Stimulated activated CD4-positive, alpha-beta T cell treated with anti-CD3 and anti-CD28 coated beads, Interleukin-2, amount 100 ng/mL, for 24 hours (primary cell): Measurements from ENCODE around the gene DAZL.
A peak's percentile ranks its signal among the peaks of the same experiment; 100 is the strongest.

Experiments used
- DNase-seq, 2 donors: peaks; one replicate each; pipeline ENCODE4 v3.0.0-alpha.2; 2020

Gene DAZL

GRCh38 chr3:16589867-16590624, 15.2 kb downstream of the DAZL start:
- no peak for DNase-seq

DNA sequence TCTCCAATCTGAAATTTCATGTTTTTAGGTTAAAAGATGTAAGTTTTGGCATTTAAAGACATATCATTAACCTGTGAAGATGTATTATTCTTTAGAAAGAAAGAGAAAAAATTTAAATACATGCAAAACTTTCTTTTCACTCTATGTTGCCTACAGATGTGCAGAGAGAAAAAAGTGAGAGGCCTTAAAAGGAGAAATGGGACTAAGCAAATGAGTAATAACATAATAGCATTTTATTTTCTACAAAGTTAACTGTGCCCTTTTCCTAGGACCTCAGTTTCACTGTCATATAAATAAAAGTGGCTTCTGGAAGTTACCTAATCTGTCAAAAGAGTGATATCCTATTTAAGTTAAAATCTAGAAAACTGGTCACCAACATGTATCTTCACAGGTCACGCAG, 16.1 kb downstream of the DAZL start:
- DNase-seq = no peak

DNA sequence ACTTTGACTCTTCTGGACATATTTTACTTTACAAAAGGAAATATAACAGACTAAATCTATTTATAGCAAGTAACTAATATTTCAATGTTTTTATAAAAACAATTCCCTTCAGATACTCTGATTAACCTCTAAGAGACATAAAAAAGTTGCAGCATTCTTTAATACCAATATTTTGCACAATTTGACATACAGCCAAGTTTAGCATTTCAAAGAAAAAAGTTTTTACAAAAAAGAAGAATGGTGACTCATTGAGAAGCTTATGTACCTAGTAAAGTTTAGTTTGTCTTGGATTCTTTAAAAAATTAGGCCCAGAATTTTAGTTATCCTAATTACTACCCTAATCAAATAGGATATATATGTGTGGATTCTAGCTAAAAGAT, 17.6 kb downstream of the DAZL start:
- DNase-seq = no peak

DNA sequence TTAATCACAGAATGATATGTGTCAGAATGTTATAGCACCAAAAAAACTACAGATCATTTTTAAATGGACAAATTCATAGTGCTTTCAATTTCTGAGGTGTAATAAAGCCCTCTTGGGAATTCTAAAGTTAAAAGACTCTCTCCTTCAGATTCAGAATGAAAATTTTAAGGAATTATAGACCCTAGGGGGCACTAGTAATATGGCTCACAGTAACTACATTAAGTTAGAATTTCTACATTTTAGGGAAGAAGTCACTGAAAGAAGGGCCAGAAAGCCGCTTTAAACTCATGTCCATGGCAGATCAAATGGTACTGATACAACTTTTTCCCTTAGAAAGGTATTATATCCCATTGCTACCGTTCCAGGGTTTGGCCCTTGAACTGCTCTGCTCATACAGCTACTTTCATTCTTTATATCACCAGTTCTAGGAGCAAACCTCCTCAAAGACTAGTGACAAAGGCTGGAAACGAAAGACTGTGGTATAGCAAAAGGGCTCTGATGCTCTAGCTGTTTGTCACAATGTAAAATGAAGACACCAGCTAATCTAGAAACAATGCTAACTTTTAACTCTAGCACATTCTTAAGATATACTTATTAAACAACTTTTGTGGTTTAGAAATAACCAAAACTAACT, 18.1 kb downstream of the DAZL start:
- no peak for DNase-seq

DNA sequence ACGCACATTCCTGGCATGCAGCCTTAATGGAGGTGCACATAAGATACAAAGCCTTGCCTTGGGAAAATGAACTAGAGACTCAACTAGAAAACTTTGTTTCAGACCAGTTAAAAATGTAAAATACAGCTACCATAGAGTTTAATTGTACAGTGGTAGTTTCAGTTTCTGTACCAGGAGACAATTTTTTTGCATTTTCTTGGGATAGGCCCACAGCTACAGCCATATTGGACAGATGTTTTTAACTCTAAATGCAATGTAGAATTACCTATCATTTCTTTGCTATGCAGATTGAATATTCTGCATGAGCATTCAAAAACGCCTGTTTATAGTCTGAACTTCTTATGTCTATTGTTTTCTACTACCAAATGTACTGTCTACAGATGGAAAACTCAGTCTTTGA, 20.3 kb downstream of the DAZL start:
- DNase-seq = no peak

- DNase-seq = no peak
Observed at GRCh38 chr3:16583551-16583950, 21.7 kb downstream of the DAZL start.

DNA sequence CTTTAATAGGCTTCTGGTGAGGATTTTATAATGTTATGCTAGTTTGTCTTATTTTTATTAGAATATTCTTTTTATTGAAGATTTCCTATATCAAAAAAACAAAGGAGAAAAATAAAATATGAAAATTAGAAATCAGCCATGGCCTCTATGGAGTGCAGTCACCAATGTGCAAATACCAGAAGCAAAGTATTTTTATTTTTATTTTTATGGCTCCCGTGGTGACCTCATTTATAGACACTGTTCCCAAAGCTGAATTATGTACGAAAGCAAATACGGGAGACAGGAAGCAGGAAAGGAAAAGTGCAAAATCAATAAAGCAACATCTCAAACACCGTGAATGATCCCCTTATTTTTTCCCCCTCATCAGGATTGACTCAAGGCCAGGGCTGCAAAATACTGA, 35.1 kb downstream of the DAZL start:
- no peak for DNase-seq

- no peak for DNase-seq
Observed at GRCh38 chr3:16568532-16568931, 36.7 kb downstream of the DAZL start.

- DNase-seq = no peak
Observed at GRCh38 chr3:16568115-16568514, 37.1 kb downstream of the DAZL start.

DNA sequence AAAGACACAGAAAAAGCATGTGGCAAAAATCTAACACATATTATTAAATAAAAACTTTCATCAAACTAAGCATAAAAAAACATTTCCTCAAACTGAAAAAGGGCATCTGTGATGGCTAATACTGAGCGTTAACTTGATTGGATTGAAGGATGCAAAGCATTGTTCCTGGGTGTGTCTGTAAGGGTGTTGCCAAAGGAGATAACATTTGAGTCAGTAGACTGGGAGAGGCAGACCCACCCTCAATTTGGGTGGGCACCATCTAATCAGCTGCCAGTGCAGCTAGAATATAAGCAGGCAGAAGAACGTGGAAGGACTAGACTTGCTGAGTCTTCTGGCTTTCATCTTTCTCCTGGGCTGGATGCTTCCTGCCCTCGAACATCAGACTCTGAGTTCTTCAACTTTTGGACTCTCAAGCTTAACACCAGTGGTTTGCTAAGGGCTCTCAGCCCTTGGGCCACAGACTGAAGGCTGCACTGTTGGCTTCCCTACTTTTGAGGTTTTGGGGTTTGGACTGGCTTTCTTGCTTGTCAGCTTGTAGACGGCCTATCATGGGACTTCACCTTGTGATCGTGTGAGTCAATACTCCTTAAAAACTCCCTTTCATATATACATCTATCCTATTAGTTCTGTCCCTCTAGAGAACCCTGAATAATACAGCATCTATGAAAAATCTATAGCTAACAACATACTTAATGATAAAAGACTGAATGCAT, 45.4 kb downstream of the DAZL start:
- no peak for DNase-seq

DNA sequence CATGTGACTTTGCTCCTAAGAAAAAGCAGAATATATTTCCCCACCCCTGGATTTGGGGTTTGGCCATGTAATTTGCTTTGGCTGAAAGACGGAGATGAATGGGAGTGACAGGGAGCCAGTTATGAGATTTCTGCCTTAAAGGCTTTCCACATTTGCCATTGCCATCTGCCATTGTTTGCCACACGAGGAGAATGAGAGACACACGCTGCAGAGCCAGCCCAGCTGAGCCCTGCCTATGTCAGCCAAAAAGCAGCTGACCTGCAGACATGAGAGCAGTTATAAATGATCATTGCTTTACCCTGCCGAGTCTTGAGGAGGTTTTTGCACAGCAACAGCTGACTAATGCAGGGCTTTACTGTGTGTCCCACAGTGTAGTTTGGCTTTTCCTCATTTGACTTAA, 51.1 kb downstream of the DAZL start:
- no peak for DNase-seq

- no peak for DNase-seq
Observed at GRCh38 chr3:16552757-16553156, 52.5 kb downstream of the DAZL start.

GRCh38 chr3:16551342-16551976, 53.8 kb downstream of the DAZL start:
- DNase-seq = no peak

DNA sequence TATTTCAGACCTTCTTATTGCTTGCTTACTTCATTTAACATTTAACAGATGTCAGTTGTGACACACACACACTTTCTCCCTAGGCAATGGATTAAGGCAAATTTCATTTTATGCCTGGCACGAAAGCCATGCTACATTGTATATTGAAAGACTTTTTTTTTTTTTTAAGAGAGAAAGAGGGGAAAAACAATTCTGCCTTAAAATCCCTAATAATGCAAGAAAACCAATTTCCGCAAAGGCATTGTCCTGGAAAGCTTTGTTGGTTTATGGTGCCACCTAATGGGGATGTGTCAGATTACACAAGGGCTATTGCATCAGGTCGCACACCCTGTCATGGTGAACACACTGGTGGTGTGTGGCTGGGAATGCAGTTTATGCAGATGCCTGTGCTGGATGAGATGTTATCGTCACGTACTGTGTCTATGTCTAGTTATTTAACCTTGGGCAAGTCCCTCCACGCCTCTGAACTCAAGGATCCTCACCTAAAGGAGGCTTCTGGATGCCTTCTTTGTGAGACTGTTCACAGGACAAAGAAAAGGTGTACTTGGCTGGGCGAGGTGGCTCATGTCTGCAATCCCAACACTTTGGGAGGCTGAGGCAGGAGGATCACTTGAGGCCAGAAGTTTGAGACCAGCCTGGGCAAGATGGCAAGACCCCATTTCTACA, 54.4 kb downstream of the DAZL start:
- DNase-seq = peak; percentile 66 to 83

- no peak for DNase-seq
Observed at GRCh38 chr3:16550305-16550675, 54.9 kb downstream of the DAZL start.

DNA sequence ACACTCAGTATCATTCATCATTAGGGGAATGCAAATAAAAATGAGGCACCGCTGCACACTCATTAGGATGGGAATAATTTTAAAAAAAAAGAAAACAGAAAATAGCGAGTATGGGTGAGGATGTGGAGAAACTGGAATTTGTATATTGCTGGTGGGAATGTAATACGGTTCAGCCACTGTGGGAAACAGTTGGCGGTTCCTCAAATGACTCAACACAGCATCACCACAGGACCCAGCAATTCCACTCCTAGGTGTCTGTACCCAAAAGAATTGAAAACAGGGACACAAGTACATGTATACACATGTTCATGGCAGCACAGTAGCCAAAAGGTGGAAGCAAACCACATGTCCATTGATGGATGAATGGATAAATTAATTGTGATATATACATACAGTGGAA, 56.5 kb downstream of the DAZL start:
- DNase-seq = no peak

GRCh38 chr3:16547561-16548357, 57.5 kb downstream of the DAZL start:
- no peak for DNase-seq

DNA sequence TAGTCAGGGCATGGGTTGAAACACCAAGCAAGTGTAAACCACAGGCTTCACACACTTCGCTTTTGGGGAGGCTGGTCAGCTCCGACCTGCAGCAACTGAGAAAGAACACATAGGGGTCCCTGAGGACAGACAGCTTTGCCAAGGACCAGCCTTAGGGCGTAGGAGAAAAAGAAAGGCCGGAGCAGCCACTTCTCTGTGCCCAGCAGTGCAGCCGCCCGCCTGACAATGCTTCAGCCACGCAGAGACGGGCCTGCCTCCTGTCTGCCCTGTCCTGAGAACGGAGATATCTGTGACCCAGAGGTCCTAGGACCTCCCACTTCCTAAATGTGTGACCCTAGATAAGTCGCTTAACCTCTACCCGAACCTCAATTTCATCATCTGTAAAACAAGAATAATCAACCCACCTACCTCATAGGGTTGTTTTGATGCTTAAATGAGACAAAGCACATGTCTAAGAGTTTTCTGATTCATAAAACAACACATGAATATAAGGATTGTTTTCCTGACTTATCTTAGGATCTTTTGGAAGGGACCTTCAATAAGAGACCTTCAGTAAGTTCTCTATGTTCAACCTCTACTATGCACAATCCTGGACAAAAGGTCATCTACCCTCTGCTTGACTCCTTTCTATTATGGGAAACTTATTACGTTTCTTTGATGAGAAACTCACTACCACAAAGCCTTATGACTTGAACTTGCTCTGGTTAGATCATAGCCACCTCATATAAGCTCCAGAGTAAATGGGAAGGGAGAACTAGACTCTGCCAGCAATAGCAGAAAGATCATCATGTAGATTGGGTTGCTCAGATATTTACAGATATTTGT, 58.8 kb downstream of the DAZL start:
- no peak for DNase-seq

- DNase-seq = no peak
Observed at GRCh38 chr3:16545413-16546185, 59.6 kb downstream of the DAZL start.

- DNase-seq = no peak
Observed at GRCh38 chr3:16543242-16543864, 61.9 kb downstream of the DAZL start.
